Stomach (tissue), 4 donors: ENCODE results near the gene VGF.

Experiments
- POLR2A ChIP-seq, 4 donors: fragments of 450-650 bp; IDR thresholded peaks; one replicate each; pipeline ENCODE4 v1.6.1; 2016; ENCODE audit warnings: antibody characterized with exemption in 4 of 4, control low read depth in 2 of 4, mild to moderate bottlenecking in 1 of 4, moderate library complexity in 1 of 4
- POLR2AphosphoS5 ChIP-seq, 3 donors: sonication (generic); formaldehyde crosslinking; IDR thresholded peaks; one replicate each; pipeline ENCODE4 v1.6.1; 2016; ENCODE audit warnings: antibody characterized with exemption in 3 of 3
- TF ChIP-seq, protein P1 (sequence below), 7 experiments: fragments of 450-650 bp in 4 of 7; fragments of 200-600 bp in 3 of 7; sonication (generic) in 3 of 7; IDR thresholded peaks; one replicate each; pipeline ENCODE4 v1.5.1; 2016 to 2019; ENCODE audit warnings: antibody characterized with exemption in 7 of 7, control low read depth in 2 of 7, mild to moderate bottlenecking in 1 of 7

DNA sequence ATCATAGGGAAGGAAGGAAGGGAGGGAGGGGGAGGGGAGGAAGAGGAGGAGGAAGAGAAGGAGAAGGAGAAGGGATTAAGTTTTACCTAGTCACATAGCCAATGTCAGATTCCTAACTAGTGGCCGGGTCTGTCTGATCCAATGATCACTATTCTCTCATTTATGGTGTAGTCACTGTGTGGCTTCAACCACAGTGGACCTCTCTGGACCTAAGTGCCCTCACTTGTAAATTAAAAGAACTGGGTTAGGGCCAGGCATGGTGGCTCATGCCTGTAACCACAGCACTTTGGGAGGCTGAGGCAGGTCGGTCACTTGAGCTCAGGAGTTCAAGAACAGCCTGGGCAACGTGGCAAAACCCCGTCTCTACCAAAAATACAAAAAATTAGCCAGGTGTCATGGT is 45.1 kb downstream of the VGF start:
- TF ChIP-seq POLR2A (IDR thresholded peaks at IDR 0.05) (no peak), POLR2AphosphoS5 (IDR thresholded peaks at IDR 0.05) (no peak)
- TF ChIP-seq, protein P1, sequence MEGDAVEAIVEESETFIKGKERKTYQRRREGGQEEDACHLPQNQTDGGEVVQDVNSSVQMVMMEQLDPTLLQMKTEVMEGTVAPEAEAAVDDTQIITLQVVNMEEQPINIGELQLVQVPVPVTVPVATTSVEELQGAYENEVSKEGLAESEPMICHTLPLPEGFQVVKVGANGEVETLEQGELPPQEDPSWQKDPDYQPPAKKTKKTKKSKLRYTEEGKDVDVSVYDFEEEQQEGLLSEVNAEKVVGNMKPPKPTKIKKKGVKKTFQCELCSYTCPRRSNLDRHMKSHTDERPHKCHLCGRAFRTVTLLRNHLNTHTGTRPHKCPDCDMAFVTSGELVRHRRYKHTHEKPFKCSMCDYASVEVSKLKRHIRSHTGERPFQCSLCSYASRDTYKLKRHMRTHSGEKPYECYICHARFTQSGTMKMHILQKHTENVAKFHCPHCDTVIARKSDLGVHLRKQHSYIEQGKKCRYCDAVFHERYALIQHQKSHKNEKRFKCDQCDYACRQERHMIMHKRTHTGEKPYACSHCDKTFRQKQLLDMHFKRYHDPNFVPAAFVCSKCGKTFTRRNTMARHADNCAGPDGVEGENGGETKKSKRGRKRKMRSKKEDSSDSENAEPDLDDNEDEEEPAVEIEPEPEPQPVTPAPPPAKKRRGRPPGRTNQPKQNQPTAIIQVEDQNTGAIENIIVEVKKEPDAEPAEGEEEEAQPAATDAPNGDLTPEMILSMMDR (IDR thresholded peaks at IDR 0.05), result no peak
